ENCODE data around the gene POM121.
"Not testable (repeated sequence)": the region's sequence is repeated elsewhere in the genome, so short reads cannot be mapped to it uniquely, and the experiment has no call there.

POM121 gene

DNA sequence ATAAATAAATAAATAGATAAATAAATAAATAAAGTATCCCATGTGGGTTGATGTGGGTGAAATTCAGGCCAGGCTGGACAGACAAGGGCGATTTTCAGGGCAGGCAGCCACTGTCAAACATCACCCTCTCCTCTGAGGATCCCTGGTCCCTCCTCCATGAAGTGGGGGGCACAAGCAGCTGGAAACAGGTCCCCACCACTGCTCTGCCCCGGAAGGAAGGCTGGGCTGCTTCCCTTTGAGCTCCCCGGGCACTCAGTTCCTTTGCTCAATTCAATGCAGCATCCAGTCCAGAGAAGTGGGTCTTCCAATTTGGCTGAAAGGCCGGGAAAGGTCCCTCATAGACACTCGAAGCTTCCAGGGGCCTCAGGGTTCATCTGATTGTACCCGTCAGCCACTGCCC lies 55.5 kb downstream of the POM121 start:
- not testable (repeated sequence) for H3K9ac ChIP-seq (ENCODE audit: low read length); H3K4me1 ChIP-seq (ENCODE audit: control insufficient read depth, insufficient read depth, low read length); H3K27ac ChIP-seq (ENCODE audit: low read depth, low read length); H3K4me3 ChIP-seq (ENCODE audit: low read length); H3K36me3 ChIP-seq (ENCODE audit: control insufficient read depth, insufficient read depth, low read length); H3K27me3 ChIP-seq (ENCODE audit: control insufficient read depth, insufficient read depth, low read length)

DNA sequence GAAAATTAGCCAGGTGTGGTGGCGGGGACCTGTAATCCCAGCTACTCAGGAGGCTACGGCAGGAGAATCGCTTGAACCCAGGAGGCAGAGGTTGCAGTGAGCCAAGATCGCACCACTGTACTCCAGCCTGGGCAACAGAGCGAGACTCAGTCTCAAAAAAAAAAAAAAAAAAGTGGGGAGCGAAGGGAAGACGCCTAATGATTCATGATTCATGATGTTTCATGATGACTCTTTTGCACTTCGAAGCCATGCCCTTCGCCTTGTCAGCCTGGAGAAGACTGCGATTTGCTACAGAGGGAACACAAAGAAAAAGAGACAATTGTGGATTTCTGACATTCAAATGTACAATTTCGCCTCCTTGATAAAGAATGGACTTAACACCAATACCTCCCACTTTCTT lies 57.2 kb downstream of the POM121 start:
- H3K36me3 ChIP-seq (ENCODE audit: control insufficient read depth, insufficient read depth, low read length); H3K9ac ChIP-seq (ENCODE audit: low read length); H3K4me1 ChIP-seq (ENCODE audit: control insufficient read depth, insufficient read depth, low read length); H3K4me3 ChIP-seq (ENCODE audit: low read length); H3K27ac ChIP-seq (ENCODE audit: low read depth, low read length); H3K27me3 ChIP-seq (ENCODE audit: control insufficient read depth, insufficient read depth, low read length): not testable (repeated sequence)

DNA sequence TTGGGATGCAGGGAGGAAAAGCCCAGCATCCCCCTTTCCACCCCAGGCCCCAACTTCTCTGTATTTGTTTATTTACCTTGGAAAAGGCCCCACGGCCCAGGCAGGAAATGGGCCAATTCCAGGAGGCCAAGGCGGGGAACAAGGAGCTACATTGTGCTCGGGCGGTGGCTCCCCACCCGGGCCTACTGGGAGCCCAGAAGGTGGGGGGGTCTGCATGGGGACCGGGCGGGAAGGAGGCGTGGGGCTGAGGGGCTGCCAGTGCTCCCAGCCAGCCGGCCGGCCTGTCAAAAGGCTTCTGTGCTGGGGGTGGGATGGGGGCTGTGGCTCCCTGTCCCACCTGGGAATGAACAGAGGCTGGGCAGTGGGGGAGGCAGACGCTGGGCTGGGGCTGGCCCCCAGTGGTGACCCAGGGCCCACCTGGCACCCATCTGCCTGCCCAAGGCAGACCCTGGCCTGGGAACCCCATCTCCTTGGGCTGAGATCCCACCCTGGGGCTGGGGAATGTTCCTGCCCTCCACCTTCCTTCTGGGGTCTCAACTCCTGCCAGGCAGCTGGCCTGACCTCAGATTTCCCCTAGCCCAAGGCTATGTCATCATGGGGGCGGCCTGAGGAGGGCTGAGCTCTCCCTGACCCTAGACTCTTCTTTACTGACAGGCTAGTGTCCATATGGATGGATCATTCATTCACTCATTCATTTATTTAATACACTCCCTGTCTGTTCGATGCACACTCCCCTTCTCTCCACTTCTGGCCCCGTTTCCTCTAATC lies 65.4 kb downstream of the POM121 start:
- not testable (repeated sequence) for H3K9ac ChIP-seq (ENCODE audit: low read length); H3K36me3 ChIP-seq (ENCODE audit: control insufficient read depth, insufficient read depth, low read length); H3K27me3 ChIP-seq (ENCODE audit: control insufficient read depth, insufficient read depth, low read length); H3K4me1 ChIP-seq (ENCODE audit: control insufficient read depth, insufficient read depth, low read length); H3K27ac ChIP-seq (ENCODE audit: low read depth, low read length); H3K4me3 ChIP-seq (ENCODE audit: low read length)

DNA sequence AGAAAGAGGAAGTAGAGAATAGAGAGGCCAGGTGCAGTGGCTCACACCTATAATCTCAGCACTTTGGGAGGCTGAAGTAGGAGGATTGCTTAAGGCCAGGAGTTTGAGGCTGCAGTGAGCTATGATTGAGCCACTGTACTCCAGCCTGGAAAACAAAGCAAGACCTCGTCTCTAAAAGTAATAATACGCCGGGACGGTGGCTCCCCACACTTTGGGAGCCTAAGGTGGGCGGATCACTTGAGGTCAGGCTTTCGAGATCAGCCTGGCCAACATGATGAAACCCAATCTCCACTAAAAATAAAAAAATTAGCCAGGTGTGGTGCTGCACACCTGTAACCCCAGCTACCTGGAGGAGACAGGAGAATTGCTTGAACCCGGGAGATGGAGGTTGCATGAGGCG lies 70.6 kb downstream of the POM121 start:
- H3K9ac ChIP-seq (ENCODE audit: low read length); H3K4me3 ChIP-seq (ENCODE audit: low read length); H3K4me1 ChIP-seq (ENCODE audit: control insufficient read depth, insufficient read depth, low read length); H3K36me3 ChIP-seq (ENCODE audit: control insufficient read depth, insufficient read depth, low read length); H3K27ac ChIP-seq (ENCODE audit: low read depth, low read length); H3K27me3 ChIP-seq (ENCODE audit: control insufficient read depth, insufficient read depth, low read length): not testable (repeated sequence)

DNA sequence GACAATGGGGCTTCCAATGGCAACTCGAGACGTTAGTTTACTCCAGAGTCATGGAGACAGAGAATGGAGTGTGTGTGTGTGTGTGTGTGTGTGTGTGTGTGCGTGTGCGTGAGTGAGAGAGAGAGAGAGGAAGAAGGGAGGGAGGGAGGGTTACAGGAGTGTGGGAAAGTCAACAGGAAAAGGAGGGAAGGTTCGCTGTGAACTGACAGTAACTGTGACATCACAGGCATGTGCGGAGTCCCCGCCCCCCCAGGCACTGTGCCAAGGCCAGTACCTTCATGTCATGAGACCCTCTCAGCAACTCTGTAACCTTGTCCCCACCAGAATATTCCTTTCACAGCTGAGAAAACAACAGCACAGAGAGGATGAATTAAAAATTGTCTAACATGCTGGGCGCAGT lies 72.6 kb downstream of the POM121 start:
- not testable (repeated sequence) for H3K4me3 ChIP-seq (ENCODE audit: low read length); H3K27ac ChIP-seq (ENCODE audit: low read depth, low read length); H3K4me1 ChIP-seq (ENCODE audit: control insufficient read depth, insufficient read depth, low read length); H3K9ac ChIP-seq (ENCODE audit: low read length); H3K27me3 ChIP-seq (ENCODE audit: control insufficient read depth, insufficient read depth, low read length); H3K36me3 ChIP-seq (ENCODE audit: control insufficient read depth, insufficient read depth, low read length)

DNA sequence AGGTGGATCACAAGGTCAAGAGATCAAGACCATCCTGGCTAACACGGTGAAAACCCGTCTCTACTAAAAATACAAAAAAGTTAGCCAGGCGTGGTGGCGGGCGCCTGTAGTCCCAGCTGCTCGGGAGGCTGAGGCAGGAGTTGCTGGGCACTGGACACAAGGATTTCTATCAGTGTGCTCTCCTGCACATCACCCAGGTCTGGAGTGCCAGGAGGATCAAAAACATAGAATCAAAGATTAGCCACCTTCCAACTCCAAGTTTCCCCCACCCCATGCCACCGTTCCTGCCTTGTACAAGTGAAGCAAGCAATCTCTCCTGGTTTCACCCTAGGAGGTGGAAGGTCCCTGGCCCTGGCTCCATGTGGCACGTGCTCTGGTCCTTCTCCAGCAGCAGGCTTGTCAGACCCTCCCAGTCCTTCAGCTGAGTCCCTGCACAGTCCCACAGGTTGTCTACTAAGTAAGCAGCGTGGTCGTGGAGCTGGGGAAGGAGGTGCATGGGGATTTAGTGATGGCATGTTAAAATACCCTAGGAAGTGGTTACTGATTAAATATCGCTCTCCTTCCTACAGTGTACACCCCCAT lies 73.1 kb downstream of the POM121 start:
- H3K27ac ChIP-seq (ENCODE audit: low read depth, low read length); H3K4me3 ChIP-seq (ENCODE audit: low read length); H3K4me1 ChIP-seq (ENCODE audit: control insufficient read depth, insufficient read depth, low read length); H3K9ac ChIP-seq (ENCODE audit: low read length); H3K36me3 ChIP-seq (ENCODE audit: control insufficient read depth, insufficient read depth, low read length); H3K27me3 ChIP-seq (ENCODE audit: control insufficient read depth, insufficient read depth, low read length): not testable (repeated sequence)
